Uterine smooth muscle cell (primary cell): ENCODE results near the gene CFAP43. TPM values are rescaled to one million over a fixed set of nuclear protein-coding genes. Genes with fewer than 3 reads are reported as not detected.

Source experiments
- total RNA-seq: library from RNA; depleted of rRNA; stranded (reverse); fragments of >200 nt; gene quantifications from 2 replicates; pipeline ENCODE4 v1.2.3, GENCODE V29; 2014

Gene CFAP43, protein sequence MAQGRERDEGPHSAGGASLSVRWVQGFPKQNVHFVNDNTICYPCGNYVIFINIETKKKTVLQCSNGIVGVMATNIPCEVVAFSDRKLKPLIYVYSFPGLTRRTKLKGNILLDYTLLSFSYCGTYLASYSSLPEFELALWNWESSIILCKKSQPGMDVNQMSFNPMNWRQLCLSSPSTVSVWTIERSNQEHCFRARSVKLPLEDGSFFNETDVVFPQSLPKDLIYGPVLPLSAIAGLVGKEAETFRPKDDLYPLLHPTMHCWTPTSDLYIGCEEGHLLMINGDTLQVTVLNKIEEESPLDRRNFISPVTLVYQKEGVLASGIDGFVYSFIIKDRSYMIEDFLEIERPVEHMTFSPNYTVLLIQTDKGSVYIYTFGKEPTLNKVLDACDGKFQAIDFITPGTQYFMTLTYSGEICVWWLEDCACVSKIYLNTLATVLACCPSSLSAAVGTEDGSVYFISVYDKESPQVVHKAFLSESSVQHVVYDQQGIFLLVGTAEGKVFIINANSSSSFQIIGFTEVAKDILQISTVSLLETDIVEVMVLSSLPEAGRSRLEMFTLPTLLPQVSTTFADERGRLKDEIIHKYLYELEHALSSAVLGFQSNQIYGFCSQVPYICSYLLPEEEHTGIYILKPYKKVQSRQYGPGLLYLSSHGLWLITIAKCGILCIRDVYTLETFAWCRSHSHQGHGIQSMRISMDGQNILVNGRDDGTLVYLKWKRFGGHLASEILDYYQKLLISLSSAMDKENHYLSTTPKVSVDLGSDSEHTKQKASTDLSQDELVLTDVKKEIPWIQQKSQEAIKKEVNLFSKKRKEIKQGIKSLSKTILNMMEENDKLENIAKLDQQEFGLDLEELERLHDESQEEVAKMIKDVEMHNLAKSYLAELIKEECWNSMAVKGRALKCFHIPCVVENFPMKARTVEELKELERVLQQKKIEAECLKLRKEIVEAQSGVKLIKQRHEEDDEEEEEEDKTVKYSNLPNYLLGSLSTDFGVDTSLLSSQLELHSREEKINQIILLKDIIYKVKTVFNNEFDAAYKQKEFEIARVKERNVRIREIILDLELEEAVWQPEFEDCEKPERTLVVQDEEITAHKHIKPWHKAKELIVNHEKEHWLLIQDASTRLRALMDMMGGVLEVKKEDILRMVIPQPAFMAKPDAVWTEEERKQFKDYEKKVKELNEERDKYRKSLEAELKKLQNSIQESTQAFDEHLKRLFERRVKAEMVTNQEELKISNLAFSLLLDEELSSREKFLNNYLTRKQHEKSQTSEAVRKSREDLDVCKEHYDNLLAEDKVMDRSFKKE (N-terminal part only)
- 0.11 and 0.12 TPM in 2 replicates for total RNA-seq

DNA sequence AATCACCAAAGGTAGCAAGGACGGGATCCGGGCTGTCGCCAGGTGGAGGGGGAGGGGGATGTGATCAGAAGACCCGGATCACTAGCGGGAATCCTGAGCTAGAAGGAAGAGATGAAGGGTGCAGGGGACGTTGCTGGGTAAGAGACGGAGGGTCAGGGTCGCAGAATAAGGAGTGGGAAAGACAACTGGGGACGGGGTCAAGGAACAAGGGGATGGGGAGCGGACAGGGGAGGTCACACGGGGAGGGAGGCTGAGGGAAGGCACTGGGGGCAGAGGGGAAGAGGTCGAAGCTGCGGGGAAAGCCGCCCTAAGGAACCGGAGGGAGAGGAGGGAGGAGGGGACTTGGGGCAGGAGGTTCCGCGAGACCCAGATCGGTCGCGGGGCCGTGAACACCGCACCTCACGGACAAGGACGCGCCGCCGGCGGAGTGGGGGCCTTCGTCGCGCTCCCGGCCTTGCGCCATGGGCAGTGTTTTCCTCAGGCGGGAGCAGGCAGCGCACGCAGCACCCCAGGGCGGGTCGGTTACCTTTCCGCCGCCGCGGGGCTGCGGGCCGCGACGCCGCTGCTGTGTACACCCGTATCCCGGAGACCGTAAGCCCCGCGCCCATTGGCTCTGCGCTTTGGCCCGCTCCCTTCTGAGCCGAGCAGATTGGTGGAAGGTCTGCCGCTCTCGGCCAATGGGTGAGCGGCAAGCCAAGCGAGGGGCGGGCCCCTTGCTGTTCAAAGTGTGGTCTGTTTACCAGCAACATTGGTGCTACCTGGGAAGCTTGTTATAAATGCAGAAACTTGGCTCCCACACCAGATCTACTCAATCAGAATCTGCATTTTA lies at the start of gene CFAP43:
Gene CFAP43, minus strand, starts transcription at position 581 of the 829 bp plus-strand sequence. Its CDS starts 118 bp downstream, at position 463.

GRCh38 chr10:104268713-104269645 lies 36.8 kb upstream of the CFAP43 start, which contains the start of gene GSTO2:
GSTO2 (plus strand) TSS chr10:104269184; CDS start chr10:104274916, 5,732 bp downstream.

GRCh38 chr10:104254493-104255310 lies 22.5 kb upstream of the CFAP43 start, which contains the start of gene GSTO1:
GSTO1 (plus strand) TSS chr10:104254892; CDS start chr10:104254929, 37 bp downstream.

DNA sequence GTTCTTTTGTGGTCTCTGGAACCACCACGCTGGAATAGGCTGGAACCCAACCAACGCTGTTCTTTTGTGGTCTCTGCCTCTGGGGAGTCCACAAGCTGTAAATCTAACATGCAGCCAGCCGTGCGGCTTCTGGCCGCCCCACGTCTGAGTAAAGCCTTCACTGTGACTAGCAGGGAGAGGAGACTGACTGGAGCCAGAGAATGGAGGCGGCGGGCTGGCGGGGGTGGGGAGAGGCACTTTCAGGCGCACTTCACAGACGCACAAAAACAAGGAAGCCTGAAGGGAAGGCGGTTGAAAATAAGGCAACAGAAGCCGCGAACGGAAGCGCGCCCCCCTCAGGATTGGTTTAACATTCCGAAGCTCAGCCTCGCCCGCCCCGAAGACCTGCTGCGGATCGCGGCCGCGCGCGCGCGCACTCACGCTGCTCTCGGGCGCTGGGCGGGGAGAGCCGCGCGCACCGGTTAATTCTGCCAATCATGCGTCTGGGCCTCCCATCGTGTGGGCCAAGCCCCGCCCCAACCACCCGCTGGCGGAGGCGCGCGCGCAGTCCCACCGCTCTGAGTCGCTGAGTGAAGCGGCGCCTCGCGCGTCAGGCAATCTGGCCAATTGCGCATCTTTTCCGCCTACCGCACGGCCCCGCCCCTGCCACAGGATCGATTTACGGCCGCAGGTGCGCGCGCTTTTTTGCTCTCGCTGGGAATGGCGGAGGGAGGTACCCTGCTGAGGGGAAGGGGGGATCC lies 110.5 kb downstream of the CFAP43 start, which contains the start of gene SFR1:
Gene SFR1, plus strand, starts transcription at position 687 of the 740 bp plus-strand sequence. Its CDS starts 13 bp downstream, at position 700.

DNA sequence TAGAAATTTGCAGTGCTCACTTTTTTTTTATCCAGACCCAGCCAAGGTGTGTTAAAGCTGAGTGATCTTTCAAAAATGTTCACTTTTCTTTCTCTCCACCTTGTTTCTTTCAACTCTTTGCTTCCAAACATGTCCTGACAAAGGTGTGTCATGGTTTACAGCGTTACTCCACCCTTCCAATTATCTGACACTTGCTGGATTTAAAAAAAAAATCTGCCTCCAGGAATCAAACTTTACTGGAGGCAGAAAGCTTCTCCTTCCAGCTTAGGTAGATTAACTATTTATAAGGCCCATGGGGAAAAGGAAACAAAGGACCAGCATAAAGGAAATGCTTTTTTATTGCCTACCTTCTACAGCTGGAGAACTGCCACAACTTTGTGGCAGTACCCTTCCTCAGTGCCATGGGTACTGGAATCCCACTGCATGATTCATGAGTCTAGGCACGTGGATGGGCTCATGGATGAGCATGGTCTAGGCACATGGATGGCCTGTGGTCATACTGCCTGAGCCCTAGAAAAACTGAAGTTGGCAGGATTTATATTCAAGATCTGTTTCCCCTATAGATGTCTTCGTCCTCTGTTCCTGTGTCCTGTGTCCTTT lies 146.3 kb downstream of the CFAP43 start, which contains the start of gene COL17A1:
Gene COL17A1, minus strand, starts transcription at position 80 of the 600 bp plus-strand sequence. CDS start 5,207 bp downstream, outside the sequence.

Other genes starting within 250 kb of the CFAP43 start
- under 0.01 and 0.33 TPM in 2 replicates for gene COL17A1, start 146.5 kb downstream of the CFAP43 start, total RNA-seq
- gene SFR1, start 110.2 kb downstream of the CFAP43 start, total RNA-seq: 10.4 and 11.7 TPM in 2 replicates
- 293 and 461 TPM in 2 replicates for gene GSTO1, start 22.5 kb upstream of the CFAP43 start, total RNA-seq
- gene GSTO2, start 36.8 kb upstream of the CFAP43 start, total RNA-seq: 1.7 and 5.1 TPM in 2 replicates
- 18.6 and 19.1 TPM in 2 replicates for gene ITPRIP, start 106.1 kb upstream of the CFAP43 start, total RNA-seq
- 1.00 and 1.2 TPM in 2 replicates for gene CFAP58, start 121.5 kb upstream of the CFAP43 start, total RNA-seq